Inflammatory macrophage treated with lipopolysaccharide for 1 hour (primary cell): ENCODE results near the gene OR13C3.
"Not testable (repeated sequence)": the region's sequence is repeated elsewhere in the genome, so short reads cannot be mapped to it uniquely, and the experiment has no call there.

Experiments used
- DNase-seq, 2 donors: peaks; one replicate each; pipeline ENCODE4 v3.0.0-alpha.2; 2020 to 2022

OR13C3 gene

GRCh38 chr9:104536756-104537155, at the start of gene OR13C3:
TSS of gene OR13C3 (minus strand) at chr9:104536856. CDS start at chr9:104536723, 133 bp downstream.
- DNase-seq, result no peak

- DNase-seq, result no peak
Observed at GRCh38 chr9:104580562-104580961, 43.9 kb upstream of the OR13C3 start.

- DNase-seq, result no peak
Observed at GRCh38 chr9:104577263-104577662, 40.6 kb upstream of the OR13C3 start.

- no peak for DNase-seq
Observed at GRCh38 chr9:104575456-104575855, 38.8 kb upstream of the OR13C3 start.

GRCh38 chr9:104572612-104573011, 36.0 kb upstream of the OR13C3 start:
- no peak for DNase-seq

- no peak for DNase-seq
Observed at GRCh38 chr9:104568868-104569267, 32.2 kb upstream of the OR13C3 start, which contains the start of gene OR13C8. TSS of gene OR13C8 (plus strand) at chr9:104569168. CDS start at chr9:104569168, 0 bp downstream.

GRCh38 chr9:104564358-104564757, 27.7 kb upstream of the OR13C3 start:
- DNase-seq, result no peak

GRCh38 chr9:104556830-104557634, 20.4 kb upstream of the OR13C3 start:
- DNase-seq, result no peak

- DNase-seq, result no peak
Observed at GRCh38 chr9:104555521-104555920, 18.9 kb upstream of the OR13C3 start.

- DNase-seq, result no peak
Observed at GRCh38 chr9:104553261-104553660, 16.6 kb upstream of the OR13C3 start.

GRCh38 chr9:104544644-104545043, 8.0 kb upstream of the OR13C3 start:
- DNase-seq, result no peak

GRCh38 chr9:104539275-104539674, 2.6 kb upstream of the OR13C3 start:
- DNase-seq, result no peak

GRCh38 chr9:104527109-104527508, 9.5 kb downstream of the OR13C3 start, which contains the start of gene OR13C4:
TSS of gene OR13C4 (minus strand) at chr9:104527209. CDS start at chr9:104527209, 0 bp downstream.
- DNase-seq, result no peak

GRCh38 chr9:104520241-104520640, 16.4 kb downstream of the OR13C3 start:
- DNase-seq, result not testable (repeated sequence)

GRCh38 chr9:104514901-104515300, 21.8 kb downstream of the OR13C3 start:
- DNase-seq, result no peak

GRCh38 chr9:104506565-104506964, 30.1 kb downstream of the OR13C3 start:
- DNase-seq, result no peak

GRCh38 chr9:104503963-104504362, 32.7 kb downstream of the OR13C3 start, which contains the start of gene OR13F1:
TSS of gene OR13F1 (plus strand) at chr9:104504263. CDS start at chr9:104504263, 0 bp downstream.
- DNase-seq, result no peak

GRCh38 chr9:104503440-104503839, 33.2 kb downstream of the OR13C3 start:
- no peak for DNase-seq

GRCh38 chr9:104494808-104495207, 41.8 kb downstream of the OR13C3 start:
- DNase-seq, result no peak
